ENCODE measurements around the gene PLCL2.
"Not testable (repeated sequence)": the region's sequence is repeated elsewhere in the genome, so short reads cannot be mapped to it uniquely, and the experiment has no call there.

DNA sequence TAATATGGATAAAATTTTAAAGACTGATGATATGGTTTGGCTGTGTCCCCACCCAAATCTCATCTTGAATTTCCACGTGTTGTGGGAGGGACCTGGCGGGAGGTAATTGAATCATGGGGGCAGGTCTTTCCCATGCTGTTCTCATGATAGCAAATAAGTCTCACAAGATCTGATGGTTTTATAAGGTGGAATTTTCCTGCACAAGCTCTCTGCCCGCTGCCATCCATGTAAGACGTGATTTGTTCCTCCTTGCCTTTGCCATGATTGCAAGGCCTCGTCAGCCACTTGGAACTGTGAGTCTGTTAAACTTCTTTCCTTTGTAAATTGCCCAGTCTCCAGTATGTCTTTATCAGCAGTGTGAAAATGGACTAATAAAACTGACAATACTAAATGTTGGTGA lies 222.0 kb downstream of the PLCL2 start:
- not testable (repeated sequence) for TF ChIP-seq POLR2A (IDR thresholded peaks at IDR 0.05; ENCODE audit: low read depth, low read length); PAX5 (IDR thresholded peaks at IDR 0.05; ENCODE audit: insufficient read depth, low read length, severe bottlenecking); TAF1 (IDR thresholded peaks at IDR 0.05; ENCODE audit: low read depth, low read length); POLR2AphosphoS5 (IDR thresholded peaks at IDR 0.05; ENCODE audit: low read depth, low read length)
